Stimulated activated CD4-positive, alpha-beta T cell treated with anti-CD3 and anti-CD28 coated beads, Interleukin-1b, Interleukin-23, amount 100 ng/mL, for 4 hours (primary cell): Measurements from ENCODE around the gene AUTS2.

ENCODE experiments used
- DNase-seq, 2 donors: peaks; one replicate each; pipeline ENCODE4 v3.0.0-alpha.2; 2020; ENCODE audit warnings: low read depth in 2 of 2

AUTS2 gene

DNA sequence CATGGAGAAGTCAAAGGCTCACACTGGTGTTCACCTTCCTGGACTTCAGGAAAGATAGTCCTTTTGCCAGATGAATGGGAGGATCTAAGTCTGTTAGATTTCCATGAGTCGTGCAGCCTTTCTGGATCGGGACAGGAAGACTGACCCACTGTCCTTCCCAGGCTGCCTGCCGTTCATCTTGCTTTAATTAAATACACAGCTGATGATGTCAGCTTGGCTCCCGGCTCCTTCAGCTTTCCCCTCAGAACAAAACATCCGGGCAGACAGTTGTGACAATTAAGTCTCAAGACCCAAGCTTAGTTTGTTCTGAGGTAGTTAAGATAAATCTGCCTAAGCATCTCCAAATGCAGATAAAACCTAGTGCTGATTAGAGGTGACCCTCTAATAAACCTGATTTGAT, 58.6 kb downstream of the AUTS2 start:
- DNase-seq, result no peak

DNA sequence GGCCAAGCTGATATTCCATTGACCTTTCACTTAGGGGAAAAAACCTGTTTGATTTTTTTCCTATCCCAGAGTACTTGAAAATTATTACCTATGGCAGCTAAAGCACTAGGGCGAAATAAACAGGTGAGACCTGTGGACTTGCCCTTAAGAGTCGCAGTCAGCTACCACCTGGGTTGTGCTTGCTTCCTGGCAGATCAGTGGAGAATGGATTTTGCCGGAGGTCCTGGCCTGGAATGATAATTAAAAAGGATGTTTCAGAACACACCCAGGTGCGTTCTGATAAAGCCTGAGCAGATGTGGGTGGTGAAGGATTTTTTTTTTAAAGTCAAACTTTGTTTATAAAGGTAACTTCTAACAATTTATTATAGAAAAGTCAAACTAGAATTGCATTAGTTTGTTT, 59.1 kb downstream of the AUTS2 start:
- DNase-seq, result no peak

DNA sequence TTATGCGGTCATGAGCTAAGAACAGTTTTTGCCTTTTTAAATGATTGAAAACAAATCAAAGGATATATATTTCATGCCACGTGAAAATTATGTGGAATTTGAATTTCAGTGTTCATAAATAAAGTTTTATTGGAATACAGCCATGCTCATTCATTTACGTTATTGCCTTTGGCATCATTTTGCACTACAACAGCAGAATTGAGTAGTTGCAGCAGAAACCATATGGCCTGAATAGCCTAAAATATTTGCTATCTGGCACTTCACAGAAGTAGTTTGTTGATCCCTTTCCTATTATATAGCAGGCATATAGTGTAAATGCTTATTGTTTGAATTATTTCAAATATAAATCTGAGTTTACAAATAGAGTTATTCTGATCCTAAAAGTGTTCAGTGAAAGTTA, 59.7 kb downstream of the AUTS2 start:
- no peak for DNase-seq

DNA sequence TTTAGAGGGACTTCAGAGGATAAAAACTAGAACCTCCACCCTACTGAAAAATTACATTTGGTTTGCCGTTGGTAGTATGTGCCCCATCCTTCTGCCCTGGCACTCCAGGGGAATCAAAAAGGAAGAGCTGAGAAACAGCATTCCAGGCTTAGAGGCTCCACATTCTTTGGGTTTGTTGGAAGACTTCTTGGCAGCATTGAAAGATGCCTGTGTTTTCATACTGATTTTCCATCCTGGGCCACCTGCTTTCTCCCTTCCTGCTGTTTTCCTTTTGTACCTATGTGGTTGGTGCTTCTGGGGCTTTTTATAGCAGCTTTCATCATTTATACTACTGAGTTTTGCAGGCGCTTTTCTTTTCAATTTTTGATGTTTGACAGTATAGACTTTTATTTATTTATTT, 61.7 kb downstream of the AUTS2 start:
- no peak for DNase-seq

DNA sequence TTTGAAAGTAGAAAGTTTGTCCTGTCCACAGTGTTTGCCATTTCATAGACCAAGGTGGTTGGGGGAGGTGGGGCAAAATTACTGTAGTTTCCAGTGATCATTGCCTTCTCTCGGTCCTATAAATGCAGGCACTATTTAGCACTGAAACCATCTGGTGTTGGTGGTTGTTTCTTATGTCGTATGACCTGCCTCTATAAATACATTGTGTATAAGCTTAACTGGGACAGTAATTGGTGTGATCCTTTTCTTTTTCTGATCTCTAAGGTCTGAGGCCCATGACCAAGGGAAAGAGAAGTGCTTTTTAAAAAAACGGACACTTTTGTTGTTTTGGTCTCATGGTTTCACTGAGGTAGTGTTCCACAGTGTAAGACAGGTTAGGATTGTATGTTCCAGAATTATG, 63.1 kb downstream of the AUTS2 start:
- no peak for DNase-seq

DNA sequence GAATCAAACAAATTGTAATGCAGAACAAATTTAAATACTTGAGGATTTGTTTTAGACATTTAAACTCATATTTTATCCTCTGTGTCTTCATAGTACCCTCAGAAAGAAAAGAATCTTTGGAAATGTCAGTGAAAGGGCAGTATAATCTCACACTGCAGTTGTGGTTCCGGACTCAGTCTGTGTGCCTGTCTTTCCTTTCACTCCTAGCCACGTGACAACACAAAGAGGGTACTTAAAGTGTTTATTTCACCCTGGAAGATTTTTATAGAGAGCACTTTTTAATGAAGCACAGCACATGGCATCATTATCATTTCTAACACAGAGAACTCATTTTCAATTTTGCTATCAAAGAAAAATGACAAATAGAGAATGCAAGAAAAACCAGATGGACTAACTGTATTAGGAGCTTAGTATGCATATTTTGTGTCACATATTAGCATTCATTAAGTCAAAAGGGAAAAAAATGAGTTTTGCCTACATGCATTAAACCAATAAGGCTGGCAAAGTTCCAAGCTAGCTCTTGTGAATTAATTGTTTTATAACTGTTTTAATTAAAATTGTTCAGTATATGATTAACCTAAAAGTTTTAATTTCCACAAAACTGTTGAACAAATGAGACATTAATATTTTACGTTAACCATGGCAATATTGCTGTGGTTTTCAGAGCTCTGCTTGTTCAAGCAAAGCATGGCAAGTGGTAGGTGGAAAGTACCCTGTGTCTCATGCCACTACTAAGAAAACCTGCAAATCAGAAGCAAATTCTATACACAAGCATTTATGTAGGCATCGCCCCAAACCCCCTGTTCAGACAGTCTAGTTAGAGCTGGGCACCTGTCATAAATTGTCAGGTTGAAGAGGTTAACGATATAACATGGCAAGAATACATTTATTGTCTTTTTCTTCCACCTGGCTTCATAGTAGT, 65.9 kb downstream of the AUTS2 start:
- no peak for DNase-seq

DNA sequence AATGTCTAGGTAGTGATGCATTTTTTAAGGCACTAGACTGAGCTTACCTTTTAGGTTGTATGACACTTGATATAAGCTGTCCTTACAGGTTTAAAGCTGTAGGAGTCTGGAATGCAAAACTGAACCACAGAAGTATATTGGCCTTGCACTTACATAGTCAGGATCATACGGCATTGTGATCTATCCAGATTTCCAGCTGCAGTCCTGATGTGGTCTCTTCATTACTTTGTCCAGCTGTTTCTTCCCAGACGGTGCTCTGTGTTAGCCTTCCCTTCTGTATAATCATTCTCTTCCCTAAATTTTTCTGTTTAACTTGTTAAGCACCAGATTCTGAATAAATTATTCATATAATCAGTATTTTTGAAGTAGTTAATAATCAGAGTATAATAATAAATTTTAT, 67.1 kb downstream of the AUTS2 start:
- DNase-seq, result no peak

DNA sequence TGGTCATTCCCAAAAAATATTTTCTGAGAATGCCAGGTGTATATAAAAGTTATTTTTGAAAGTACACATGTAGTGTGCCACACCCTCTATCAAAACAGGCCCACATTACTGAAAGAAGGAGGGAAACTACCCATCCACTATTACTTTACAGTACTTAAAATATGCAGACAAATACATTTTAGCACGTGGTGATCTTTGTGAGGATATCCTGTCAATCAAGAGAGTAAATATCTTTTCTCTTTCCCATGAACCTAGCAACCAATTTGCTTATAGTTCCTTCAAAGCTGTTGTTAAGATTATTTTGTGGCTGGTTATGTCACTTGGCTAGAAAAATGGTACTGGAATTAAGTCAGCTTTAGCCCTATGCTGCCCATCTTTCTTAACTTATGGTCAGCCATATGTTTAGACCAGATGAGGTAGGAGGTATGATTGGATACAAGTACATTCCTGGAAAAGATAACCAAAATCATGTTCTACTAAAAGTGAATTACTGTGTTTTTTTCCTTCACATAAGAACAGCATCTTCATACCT, 70.1 kb downstream of the AUTS2 start:
- no peak for DNase-seq

DNA sequence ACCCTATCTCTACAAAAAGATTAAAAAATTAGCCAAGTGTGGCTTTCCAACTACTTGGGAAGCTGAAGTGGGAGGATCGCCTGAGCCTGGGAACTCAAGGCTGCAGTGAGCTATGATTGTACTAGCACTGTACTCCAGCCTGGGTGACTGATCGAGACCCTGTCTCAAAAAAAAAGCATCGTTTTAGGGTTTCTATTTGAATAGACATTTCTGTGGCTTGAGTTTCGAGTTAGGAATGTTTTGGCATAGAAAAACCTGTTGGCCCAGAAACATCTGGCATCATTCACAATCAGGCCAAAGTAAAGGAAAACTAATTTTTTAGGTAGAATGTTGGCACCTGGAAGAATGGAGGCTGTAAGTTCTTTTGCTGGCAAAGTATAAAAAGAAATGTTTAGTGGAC, 72.4 kb downstream of the AUTS2 start:
- no peak for DNase-seq

DNA sequence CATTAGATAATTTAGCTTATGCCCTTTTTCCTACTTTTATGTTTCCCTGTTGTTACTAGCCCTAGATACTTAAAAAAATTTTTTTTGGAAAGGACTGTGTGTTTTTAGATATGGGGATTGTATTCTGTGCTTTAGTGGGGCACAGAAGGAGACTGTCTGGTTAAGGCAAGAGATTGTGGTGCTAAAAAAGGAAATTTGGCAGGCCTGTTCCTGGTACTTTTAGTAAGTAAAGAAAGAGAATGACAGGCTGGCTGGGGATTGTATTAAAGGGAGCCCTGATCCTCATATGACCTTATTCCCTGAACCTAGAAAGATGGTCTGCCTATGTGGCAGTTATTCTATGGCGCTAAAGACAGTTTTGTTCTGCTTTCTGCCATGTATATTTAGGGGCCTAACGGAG, 74.8 kb downstream of the AUTS2 start:
- no peak for DNase-seq

DNA sequence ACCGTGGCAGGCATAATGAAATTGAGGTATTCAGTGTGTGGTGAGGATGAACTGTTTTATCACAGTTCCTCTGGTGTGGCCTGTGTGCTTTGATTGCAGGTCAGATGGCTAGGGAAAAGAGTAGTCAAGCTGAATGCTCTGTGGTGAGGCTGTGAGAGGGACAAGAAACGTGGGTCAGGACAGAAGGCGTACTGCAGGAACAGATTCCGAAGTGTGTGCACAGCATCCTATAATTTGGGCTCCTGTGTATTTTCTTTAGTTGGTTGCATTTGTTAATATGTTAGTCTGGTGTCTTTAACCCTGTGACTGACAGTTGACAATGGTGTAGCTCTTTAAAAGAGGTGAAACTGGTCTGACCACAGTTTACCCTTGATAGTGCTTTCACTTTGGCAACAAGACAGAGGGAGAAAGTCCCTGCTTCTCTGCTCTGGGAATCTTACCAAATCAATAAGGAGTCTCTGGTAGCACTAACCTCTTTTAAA, 76.5 kb downstream of the AUTS2 start:
- no peak for DNase-seq

DNA sequence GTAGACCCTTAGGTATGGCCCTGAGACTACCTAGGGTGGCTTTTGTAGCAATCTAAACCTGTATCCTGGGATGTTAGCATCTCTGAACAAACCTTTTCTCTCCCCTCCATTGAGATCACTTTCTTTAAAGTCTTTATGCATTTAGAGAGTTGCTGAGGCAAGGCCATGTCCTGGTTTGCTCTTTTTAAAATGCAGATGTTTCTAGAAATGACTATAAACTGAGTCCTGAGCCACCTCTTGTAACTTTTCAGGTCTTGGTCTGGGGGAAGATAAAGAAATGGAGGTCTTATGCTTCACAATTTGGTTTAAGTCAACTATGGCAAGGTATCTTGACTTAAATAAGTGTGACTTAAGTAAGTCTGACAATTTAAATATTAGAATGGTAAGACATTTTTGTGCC, 78.0 kb downstream of the AUTS2 start:
- no peak for DNase-seq

DNA sequence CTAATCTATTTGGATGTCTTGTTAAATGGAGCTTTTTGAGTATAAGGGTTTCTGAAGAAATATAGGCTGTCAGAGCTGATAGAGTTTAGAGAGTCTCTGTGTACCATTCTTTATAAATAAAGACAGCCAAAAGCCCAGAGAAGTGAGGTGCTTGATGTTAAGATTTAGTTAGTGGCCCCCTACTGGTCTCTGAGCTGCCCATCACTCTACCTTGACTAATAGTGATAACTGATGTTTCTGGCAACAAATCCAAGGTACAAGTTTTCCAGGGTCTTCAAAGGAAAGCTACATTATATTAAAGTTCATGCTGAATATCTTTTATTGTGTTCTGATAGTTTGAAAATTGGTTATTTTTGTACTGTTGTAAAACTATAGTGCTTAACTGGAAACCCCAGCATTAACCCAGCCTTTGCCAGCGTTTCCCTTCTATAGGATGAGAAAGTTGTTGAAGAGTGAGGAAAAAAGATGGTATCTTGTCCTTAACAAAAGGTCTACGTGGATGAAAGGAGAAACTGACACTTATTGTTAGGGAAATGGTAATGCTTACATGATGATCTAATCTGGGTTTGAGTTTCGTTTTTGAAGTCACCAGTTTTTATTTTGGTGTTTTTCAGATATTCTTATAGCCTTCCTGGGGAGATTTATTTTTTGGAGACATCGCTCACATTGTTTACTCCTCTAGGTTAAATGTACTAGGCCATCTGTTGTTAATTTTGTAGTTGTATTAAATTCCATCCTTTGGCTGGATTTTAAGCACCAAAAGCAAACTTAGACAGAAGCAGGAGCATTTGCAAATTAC, 79.0 kb downstream of the AUTS2 start:
- DNase-seq, result no peak

DNA sequence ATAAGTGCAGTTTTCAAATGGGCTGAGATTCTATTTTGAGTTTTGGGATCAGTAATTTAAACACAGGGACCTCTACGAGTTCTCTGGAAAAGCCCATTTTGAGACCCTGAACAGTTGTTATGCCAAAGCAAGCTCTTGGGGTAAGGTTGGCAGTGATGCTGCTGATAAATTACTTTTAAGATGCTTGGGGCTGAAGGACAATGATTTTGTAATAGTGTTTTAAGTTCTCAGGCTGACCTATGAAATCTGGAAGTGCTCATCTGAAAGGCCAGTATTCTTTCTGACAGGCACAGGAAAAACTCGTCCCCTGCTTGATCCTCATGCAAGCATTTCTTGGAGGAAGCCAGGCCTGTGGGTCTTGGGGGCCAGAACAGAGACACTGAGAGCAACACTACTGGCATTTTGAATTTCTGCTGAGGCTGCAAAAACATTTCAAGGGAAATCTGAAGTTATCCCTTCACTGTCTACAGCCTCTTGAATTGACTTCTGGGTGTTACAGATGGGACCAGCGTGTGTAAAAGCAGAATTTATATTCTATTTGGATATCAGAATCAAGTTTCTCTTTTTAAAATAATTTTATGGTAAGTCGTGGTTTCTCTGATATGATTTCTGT, 79.7 kb downstream of the AUTS2 start:
- no peak for DNase-seq

DNA sequence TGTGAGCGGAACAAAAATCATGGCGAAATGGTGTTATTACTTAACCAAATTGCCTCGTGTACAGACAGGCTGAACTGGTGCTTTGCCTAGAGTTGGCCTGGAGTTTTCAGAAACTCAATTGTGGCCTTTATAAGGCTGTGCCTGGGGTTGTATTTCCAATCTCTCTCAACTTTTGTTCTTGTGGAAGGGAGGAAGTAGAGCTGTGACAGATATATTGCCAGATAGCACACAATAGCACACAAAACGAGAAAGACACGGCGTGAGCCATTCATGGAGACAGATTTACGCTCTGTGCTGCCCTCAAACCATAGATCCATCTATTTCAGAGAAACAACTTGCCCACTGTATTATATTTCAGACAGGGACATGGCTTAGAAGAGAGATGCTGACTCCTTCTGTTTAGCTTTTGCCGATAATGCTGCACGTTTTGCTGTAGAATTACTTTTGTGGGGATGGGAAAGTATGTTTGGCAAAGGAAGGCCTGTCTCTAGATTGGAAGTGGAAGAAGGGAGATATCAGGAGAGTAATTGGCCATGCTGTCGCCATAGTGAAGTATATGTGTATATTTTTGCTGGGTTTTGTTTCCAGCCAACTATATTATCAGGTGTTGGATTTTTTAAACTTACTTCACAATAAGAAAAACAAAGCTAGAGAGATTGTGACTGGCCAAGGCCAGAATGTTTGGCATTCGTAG, 80.4 kb downstream of the AUTS2 start:
- no peak for DNase-seq

DNA sequence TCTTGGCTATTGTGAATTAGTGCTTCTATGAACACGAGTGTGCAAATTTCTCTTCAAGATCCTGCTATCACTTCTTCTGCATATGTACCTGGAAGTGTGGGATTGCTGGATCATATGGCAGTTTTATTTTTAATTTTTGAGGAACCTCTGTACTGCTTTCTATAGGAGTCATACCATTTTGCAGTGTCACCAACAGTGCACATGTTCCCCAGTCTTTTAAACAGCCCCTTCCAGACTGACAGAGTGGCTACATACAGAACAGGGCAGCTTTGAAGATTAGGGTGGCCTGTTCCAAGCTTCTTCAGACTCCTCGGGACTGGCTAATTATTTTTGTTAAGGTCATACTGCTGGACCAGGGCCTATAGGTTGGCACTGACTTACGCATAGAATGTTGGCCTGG, 82.9 kb downstream of the AUTS2 start:
- no peak for DNase-seq

DNA sequence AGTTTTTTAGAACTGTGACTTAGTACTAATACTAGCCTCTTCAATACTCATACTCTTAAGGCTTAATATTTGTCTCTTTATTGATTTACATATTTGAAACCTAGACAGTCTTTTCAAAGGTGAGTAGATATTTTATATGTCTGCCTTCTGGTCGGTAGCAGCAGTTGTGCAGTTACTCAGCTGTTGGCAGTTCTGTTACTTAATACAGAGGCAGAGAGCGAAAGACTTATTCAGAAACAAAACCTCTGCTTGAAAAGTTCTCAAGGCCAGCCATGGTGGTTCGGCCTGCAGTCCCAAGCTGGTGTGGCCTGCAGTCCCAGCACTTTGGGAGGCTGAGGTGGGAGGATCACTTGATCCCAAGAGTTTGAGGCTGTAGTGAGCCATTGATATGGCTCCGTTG, 84.2 kb downstream of the AUTS2 start:
- DNase-seq, result no peak

DNA sequence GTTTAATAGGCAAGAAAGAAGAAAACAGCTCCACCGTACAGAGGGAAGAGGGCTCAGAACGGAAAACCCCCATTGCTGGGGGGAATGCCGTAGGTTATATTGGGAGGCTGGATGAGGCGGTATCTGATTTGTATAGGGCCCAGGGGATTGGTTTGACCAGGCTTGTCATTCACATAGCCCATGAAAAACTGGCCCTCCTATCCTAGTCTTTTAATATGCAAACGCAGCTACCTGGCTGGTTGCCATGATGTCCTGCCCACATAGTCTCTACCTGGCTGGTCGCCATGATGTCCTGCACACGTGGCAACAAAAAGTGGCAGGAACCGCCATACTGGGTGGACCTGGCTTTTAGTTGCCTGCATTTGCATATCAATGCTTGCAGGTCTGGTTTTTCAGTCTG, 84.7 kb downstream of the AUTS2 start:
- DNase-seq, result no peak

DNA sequence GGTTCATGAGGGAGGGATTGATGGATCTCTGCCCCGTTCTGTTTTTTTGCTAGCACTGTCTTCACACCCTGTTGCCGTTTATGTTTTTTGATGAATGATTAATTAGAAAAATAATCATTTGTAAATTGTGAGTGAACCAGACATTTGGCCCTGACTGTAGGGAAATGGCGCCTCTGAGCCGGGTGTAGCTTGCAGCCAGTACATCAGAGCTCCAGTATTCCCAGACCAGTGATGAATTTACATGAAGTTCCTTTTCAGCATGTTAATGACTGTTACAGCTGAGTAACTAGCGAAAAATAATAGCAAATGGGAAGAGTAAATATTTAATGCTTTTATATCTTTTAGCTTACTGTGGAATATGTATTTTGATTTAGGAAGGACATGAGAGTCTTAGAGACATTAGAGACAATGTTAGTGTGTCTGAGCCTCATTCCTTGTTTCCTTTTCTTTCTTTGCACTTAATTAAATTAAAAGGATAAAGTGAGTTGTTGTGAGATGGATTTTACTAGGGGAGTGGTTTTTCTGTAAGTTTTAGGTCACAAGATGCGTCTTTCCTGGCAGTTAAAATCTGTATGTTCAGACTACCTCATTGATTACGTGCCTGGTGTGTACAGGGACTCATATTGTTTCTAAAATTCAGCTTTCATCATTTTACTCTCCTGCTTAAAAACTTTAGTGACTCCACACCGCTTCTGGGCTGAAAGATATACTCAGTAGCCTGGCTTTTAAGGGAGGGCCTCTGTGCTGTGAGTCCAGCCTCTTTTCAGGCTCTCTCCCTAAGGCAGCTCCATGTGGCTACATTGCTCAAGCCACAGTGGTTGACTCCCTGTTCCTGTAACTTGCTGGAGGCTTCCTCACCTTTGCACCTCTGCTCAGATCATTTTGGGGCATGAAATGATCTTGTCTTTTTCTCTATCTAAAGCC, 86.4 kb downstream of the AUTS2 start:
- no peak for DNase-seq

DNA sequence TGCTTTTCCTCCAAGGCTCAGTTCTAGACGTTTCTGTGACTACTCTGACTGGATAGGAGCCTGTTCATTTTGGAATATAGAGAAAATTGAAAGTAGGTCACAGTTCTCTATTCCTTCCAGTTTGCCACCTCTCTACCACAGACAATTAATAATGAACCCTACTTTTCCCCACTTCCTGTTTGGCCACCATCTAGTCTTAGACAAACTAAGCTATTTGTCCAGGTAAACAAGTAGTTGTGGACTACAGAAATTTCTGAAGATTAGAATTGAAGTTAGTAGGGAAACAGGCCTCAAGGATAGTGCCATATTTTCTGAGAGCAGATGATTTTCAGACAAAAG, 87.0 kb downstream of the AUTS2 start:
- DNase-seq, result no peak

DNA sequence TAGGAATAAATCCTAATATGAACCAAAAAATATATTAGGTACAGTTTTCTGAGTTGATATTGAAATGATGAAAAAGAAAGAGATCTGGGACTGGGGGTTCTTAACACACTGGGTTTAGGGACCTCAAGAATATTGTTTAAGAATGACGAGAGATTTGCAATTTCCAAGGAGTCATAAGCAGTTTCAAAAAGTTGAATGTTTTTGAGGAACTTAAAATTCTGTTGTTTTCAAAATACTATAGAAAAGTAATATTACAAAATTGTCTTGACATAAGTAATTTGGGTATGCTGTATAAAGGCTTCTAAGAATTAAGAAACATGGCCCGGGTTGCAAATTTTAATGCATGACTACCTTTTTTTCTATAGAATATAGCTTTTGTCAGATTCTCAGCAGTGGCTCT, 88.1 kb downstream of the AUTS2 start:
- no peak for DNase-seq
